T-helper 1 cell treated with Interleukin-12 subunit alpha and Interleukin-12 subunit beta and Interleukin-4 antibody, amounts not matched to agents 30 ng/mL and 1 ng/mL, for 36 hours (primary cell): ENCODE measurements around the gene MYOT. TPM values are rescaled to one million over a fixed set of nuclear protein-coding genes. Genes with fewer than 3 reads are reported as not detected.
"Not testable (repeated sequence)": the region's sequence is repeated elsewhere in the genome, so short reads cannot be mapped to it uniquely, and the experiment has no call there.

Experiments
- intact Hi-C: fragments of 100-400 bp; cut with micrococcal nuclease; formaldehyde crosslinking; loops from one replicate; pipeline ENCODE4 v1.15.1; 2024
- total RNA-seq: library from RNA; stranded (reverse); gene quantifications from 2 replicates; pipeline ENCODE4 v1.2.3, GENCODE V29; 2022

The MYOT gene
- total RNA-seq: not detected in 2 replicates

- intact Hi-C loops: no loop called here
Observed at GRCh38 chr5:137867664-137868063, at the start of gene MYOT. TSS of gene MYOT (plus strand) at chr5:137867860. CDS start at chr5:137870652, 2,792 bp downstream.

GRCh38 chr5:137819766-137820165 lies 47.9 kb upstream of the MYOT start:
- intact Hi-C loops: no loop called here

- intact Hi-C loops: no loop called here
Observed at GRCh38 chr5:137822158-137822764, 45.4 kb upstream of the MYOT start.

GRCh38 chr5:137822984-137823383 lies 44.7 kb upstream of the MYOT start:
- intact Hi-C loops: no loop called here

- intact Hi-C loops: no loop called here
Observed at GRCh38 chr5:137825165-137825564, 42.5 kb upstream of the MYOT start.

- intact Hi-C loops: no loop called here
Observed at GRCh38 chr5:137826067-137826466, 41.6 kb upstream of the MYOT start.

- intact Hi-C loops: no loop called here
Observed at GRCh38 chr5:137828180-137828579, 39.5 kb upstream of the MYOT start.

- intact Hi-C loops: no loop called here
Observed at GRCh38 chr5:137828664-137829063, 39.0 kb upstream of the MYOT start.

GRCh38 chr5:137831105-137831504 lies 36.6 kb upstream of the MYOT start:
- intact Hi-C loops: no loop called here

GRCh38 chr5:137831526-137831925 lies 36.1 kb upstream of the MYOT start:
- intact Hi-C loops: no loop called here

- intact Hi-C loops: no loop called here
Observed at GRCh38 chr5:137832416-137832815, 35.2 kb upstream of the MYOT start.

- intact Hi-C loops: no loop called here
Observed at GRCh38 chr5:137833463-137833862, 34.2 kb upstream of the MYOT start.

- intact Hi-C loops: no loop called here
Observed at GRCh38 chr5:137834498-137835049, 33.1 kb upstream of the MYOT start.

- intact Hi-C loops: no loop called here
Observed at GRCh38 chr5:137836298-137836697, 31.4 kb upstream of the MYOT start.

- intact Hi-C loops: no loop called here
Observed at GRCh38 chr5:137836997-137837396, 30.7 kb upstream of the MYOT start.

- intact Hi-C loops: no loop called here
Observed at GRCh38 chr5:137837491-137838394, 29.9 kb upstream of the MYOT start.

- intact Hi-C loops: no loop called here
Observed at GRCh38 chr5:137838976-137839375, 28.7 kb upstream of the MYOT start.

GRCh38 chr5:137842296-137842695 lies 25.4 kb upstream of the MYOT start:
- intact Hi-C loops: no loop called here

GRCh38 chr5:137843676-137844299 lies 23.9 kb upstream of the MYOT start:
- intact Hi-C loops: no loop called here

GRCh38 chr5:137845472-137845871 lies 22.2 kb upstream of the MYOT start:
- intact Hi-C loops: no loop called here

GRCh38 chr5:137847687-137848086 lies 20.0 kb upstream of the MYOT start:
- intact Hi-C loops: no loop called here

- intact Hi-C loops: not testable (repeated sequence)
Observed at GRCh38 chr5:137853165-137853564, 14.5 kb upstream of the MYOT start.
